ENCODE data around the gene NEO1. TPM values are rescaled to one million over a fixed set of nuclear protein-coding genes. Genes with fewer than 3 reads are reported as not detected.
A peak's percentile ranks its signal among the peaks of the same experiment; 100 is the strongest.
"Not testable (repeated sequence)": the region's sequence is repeated elsewhere in the genome, so short reads cannot be mapped to it uniquely, and the experiment has no call there.

Gene NEO1
- polyA plus RNA-seq, 6 donors from 2014 or later: 0.48 to 2.1 (median 0.85) TPM; not detected in 1

DNA sequence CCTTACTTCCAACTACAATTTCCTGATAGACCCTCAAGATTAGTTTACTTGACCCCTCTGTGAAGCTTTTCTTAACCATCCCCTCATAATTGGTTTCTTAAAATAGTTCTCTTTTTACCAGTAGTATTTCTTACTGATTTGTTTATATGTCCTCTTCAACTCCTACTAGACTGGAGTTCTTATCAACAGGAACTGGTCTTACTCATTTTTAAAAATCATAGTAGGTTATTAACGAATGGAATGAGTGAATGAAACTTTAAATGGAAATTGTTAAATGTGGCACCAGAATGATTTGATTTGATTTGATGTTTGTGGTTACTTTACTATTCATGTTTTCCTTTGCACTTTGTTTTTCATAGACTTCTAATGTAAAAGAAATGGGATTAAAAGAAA lies 91.5 kb downstream of the NEO1 start:
- no peak for DNase-seq
- ATAC-seq (ENCODE audit: low read depth in 2 of 2): no peak
- Mint-ChIP-seq H3K4me1 (peaks cover 0 to 12% (median 3%) of the 10 kb centered on the region in 3 donors), H3K27ac (no peak overlapping the region), H3K9me3 (peaks cover 0 to 2% (median 0%) of the 10 kb centered on the region in 7 donors), H3K27me3 (peaks cover 5 to 17% (median 16%) of the 10 kb centered on the region in 3 donors), H3K4me3 (peak overlapping the region in 1 of 8 donors; percentile 7), H3K36me3 (peaks cover 0 to 5% of the 10 kb centered on the region in 2 donors)

DNA sequence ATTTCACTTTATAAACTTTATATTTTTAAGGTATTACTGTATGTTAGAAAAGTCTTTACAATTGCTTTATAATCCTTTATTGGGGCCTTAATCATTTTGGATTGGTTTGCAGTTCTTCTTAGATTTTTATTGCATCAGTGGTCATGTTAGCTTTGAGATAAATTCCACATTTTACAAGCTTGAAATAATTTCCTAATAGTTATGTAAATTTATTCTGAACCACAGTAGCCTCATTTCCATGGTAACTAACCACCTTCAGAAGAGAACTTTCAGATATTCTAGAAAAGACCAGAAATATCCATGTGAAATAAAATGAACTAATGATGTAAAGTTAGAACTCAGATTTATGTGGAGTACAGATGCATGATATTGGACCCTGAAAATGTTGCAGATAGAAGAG lies 94.2 kb downstream of the NEO1 start:
- Mint-ChIP-seq H3K4me3 (no peak overlapping the region), H3K4me1 (peaks cover 0 to 12% (median 3%) of the 10 kb centered on the region in 3 donors), H3K9me3 (peaks cover 0 to 9% (median 4%) of the 10 kb centered on the region in 7 donors), H3K36me3 (peaks cover 0 to 9% of the 10 kb centered on the region in 2 donors), H3K27ac (no peak overlapping the region), H3K27me3 (peaks cover 8 to 17% (median 8%) of the 10 kb centered on the region in 3 donors)
- no peak for DNase-seq
- no peak for ATAC-seq (ENCODE audit: low read depth in 2 of 2)

GRCh38 chr15:73150831-73151230 lies 98.6 kb downstream of the NEO1 start:
- DNase-seq (no peak), ATAC-seq (ENCODE audit: low read depth in 2 of 2) (no peak)
- no peak overlapping the region for H3K27ac Mint-ChIP-seq
- no peak overlapping the region for H3K4me3 Mint-ChIP-seq
- H3K36me3 Mint-ChIP-seq: peaks cover 17 to 18% of the 10 kb centered on the region in 2 donors
- peaks cover 4 to 34% (median 23%) of the 10 kb centered on the region in 7 donors for H3K9me3 Mint-ChIP-seq
- H3K27me3 Mint-ChIP-seq: peaks cover 0 to 17% (median 5%) of the 10 kb centered on the region in 3 donors
- no peaks in the 10 kb centered on the region for H3K4me1 Mint-ChIP-seq

DNA sequence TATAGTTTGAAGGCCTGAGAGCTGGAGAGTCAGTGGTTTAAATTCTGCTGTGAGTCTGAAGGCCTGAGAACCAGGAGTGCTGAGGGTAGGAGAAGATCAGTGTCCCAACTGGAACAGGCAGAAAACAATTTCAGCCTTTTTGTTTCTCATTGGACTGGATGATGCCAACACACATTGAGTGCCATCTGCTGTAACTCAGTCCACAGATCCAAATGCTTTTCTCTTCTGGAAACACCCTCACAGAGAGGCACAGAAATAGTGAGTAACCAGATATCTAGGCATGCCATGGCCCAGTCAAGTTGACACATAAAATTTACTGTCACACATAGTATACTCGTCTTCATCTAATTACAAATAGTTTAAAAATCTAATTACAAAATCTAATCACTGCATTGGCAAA lies 100.8 kb downstream of the NEO1 start:
- no peaks in the 10 kb centered on the region for H3K4me1 Mint-ChIP-seq
- peaks cover 18 to 24% of the 10 kb centered on the region in 2 donors for H3K36me3 Mint-ChIP-seq
- H3K9me3 Mint-ChIP-seq: peaks cover 8 to 45% (median 30%) of the 10 kb centered on the region in 7 donors
- H3K4me3 Mint-ChIP-seq: no peak overlapping the region
- peaks cover 0 to 17% (median 9%) of the 10 kb centered on the region in 3 donors for H3K27me3 Mint-ChIP-seq
- ATAC-seq (ENCODE audit: low read depth in 2 of 2) (no peak), DNase-seq (no peak)
- H3K27ac Mint-ChIP-seq: no peak overlapping the region

- H3K36me3 Mint-ChIP-seq: peaks cover 18 to 24% of the 10 kb centered on the region in 2 donors
- H3K4me3 Mint-ChIP-seq: no peak overlapping the region
- no peaks in the 10 kb centered on the region for H3K4me1 Mint-ChIP-seq
- peaks cover 8 to 45% (median 30%) of the 10 kb centered on the region in 7 donors for H3K9me3 Mint-ChIP-seq
- peaks cover 0 to 16% (median 9%) of the 10 kb centered on the region in 3 donors for H3K27me3 Mint-ChIP-seq
- no peak for DNase-seq
- no peak for ATAC-seq (ENCODE audit: low read depth in 2 of 2)
- H3K27ac Mint-ChIP-seq: no peak overlapping the region
Observed at GRCh38 chr15:73153447-73153846, 101.2 kb downstream of the NEO1 start.

DNA sequence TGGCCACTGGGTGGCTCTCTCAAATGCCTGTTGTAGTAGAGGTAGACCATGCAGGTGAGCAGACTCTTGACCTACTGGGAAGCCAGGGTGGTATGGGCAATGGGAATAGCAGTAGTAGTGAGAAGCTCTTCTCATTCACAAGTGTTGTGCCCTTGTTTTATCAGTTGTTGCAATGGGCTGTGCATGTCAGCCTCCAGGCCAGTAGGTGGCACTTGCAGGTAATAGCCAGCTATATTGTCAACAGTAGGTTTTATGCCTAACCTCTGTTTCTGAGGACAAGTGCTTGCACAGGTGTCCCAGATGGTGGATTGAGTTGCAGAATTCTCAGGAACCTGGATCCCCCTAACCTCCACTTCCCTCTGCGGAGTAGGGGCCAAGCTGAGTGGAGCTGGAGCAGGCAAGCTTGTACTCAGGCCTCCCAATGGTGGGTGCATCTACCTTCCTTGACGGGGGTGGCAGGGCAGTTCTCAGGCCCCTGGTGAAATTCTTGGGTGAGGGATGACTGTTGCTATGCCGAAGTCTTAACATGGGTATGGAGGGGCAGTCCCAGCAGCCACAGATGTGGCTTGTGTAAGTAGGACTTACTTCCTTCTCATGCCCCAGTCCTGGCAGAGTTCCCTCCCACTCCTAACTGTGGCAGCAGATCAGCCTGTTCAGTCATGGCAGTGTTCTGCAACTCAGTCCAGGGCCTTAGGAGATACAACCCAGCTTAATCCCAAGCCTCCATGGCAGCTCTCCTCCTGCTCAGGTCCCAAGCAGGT lies 104.3 kb downstream of the NEO1 start:
- DNase-seq: no peak
- peaks cover 8 to 24% of the 10 kb centered on the region in 2 donors for H3K36me3 Mint-ChIP-seq
- H3K27ac Mint-ChIP-seq: peak overlapping the region in 1 of 6 donors; percentile 11
- H3K4me1 Mint-ChIP-seq: no peaks in the 10 kb centered on the region
- peaks cover 7 to 18% (median 8%) of the 10 kb centered on the region in 3 donors for H3K27me3 Mint-ChIP-seq
- H3K4me3 Mint-ChIP-seq: no peak overlapping the region
- no peak for ATAC-seq (ENCODE audit: low read depth in 2 of 2)
- H3K9me3 Mint-ChIP-seq: peaks cover 8 to 36% (median 26%) of the 10 kb centered on the region in 7 donors

DNA sequence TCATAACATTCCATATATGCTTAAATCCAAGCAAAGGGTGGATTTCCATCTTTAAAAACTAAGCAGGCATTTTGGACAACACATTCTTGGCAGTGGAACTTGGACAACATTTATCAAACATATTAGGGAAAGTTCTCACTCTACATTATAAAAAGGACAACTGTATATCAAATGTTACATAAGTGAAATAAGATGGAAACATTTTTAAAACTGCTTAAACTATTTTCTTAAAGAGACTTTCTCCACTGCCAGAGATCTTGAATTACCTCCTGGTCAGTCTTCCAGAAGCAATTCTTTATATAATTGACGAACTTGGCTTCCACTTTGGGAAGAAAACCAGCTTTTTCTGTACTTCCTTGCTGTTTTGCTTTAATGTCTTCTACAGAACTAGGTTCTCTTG lies 109.3 kb downstream of the NEO1 start:
- DNase-seq: no peak
- no peak for ATAC-seq (ENCODE audit: low read depth in 2 of 2)
- Mint-ChIP-seq H3K27me3 (peaks cover 10 to 22% (median 15%) of the 10 kb centered on the region in 3 donors), H3K4me3 (no peak overlapping the region), H3K9me3 (peaks cover 7 to 22% (median 13%) of the 10 kb centered on the region in 7 donors), H3K36me3 (peaks cover 4 to 21% of the 10 kb centered on the region in 2 donors), H3K27ac (no peak overlapping the region), H3K4me1 (no peaks in the 10 kb centered on the region)

DNA sequence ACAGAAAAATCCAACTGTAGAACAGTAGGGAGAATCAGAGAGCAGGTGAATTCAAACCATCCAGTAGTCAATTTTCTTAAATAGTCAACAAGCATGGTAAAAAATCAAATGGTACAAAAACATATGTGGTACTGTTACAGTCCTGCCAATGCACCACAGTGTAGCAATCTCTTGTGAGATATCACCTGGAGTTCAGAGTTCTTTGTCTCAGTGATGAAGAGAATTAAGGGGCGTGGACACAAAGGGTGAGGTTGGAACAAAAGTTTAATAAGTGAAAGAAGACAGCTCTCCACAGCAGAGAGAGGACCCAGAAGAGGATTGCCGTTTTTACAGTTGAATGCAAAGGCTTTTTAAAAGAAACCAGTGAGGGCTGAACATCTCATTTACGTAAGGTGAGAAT lies 113.2 kb downstream of the NEO1 start:
- peaks cover 5 to 16% of the 10 kb centered on the region in 2 donors for H3K36me3 Mint-ChIP-seq
- H3K4me1 Mint-ChIP-seq: no peaks in the 10 kb centered on the region
- no peak for ATAC-seq (ENCODE audit: low read depth in 2 of 2)
- no peak overlapping the region for H3K4me3 Mint-ChIP-seq
- no peak for DNase-seq
- peaks cover 6 to 19% (median 13%) of the 10 kb centered on the region in 7 donors for H3K9me3 Mint-ChIP-seq
- peaks cover 12 to 23% (median 14%) of the 10 kb centered on the region in 3 donors for H3K27me3 Mint-ChIP-seq
- no peak overlapping the region for H3K27ac Mint-ChIP-seq

DNA sequence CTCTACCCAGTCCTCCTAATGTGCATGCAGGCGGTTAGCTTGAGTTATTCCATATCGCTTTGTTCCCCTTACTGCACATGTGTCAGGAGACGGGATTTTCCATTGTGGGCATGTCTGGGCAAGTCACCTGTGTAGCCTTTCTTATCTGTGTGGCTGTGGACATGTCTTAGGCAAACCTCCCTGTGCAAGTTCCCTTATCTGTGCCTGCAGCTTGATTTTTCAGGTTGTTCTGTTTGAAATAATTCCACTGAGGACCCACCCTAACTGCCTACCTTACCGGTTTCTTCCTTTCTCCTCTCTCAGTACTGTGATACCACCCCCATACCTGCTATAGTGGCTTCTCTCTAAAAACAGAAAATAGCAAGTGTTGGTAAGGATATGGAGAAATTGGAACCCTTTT lies 113.6 kb downstream of the NEO1 start:
- ATAC-seq (ENCODE audit: low read depth in 2 of 2): no peak
- no peaks in the 10 kb centered on the region for H3K4me1 Mint-ChIP-seq
- peaks cover 10 to 21% (median 16%) of the 10 kb centered on the region in 3 donors for H3K27me3 Mint-ChIP-seq
- peaks cover 7 to 19% (median 13%) of the 10 kb centered on the region in 7 donors for H3K9me3 Mint-ChIP-seq
- DNase-seq: no peak
- H3K4me3 Mint-ChIP-seq: no peak overlapping the region
- no peak overlapping the region for H3K27ac Mint-ChIP-seq
- H3K36me3 Mint-ChIP-seq: peaks cover 5 to 16% of the 10 kb centered on the region in 2 donors

GRCh38 chr15:73166711-73167110 lies 114.4 kb downstream of the NEO1 start:
- Mint-ChIP-seq H3K36me3 (peaks cover 5 to 16% of the 10 kb centered on the region in 2 donors), H3K4me3 (peak overlapping the region in 1 of 8 donors; percentile 47), H3K27me3 (peaks cover 14 to 18% (median 17%) of the 10 kb centered on the region in 3 donors), H3K9me3 (peaks cover 8 to 19% (median 13%) of the 10 kb centered on the region in 7 donors)
- not testable (repeated sequence) for H3K27ac Mint-ChIP-seq; DNase-seq; ATAC-seq (ENCODE audit: low read depth in 2 of 2); H3K4me1 Mint-ChIP-seq

DNA sequence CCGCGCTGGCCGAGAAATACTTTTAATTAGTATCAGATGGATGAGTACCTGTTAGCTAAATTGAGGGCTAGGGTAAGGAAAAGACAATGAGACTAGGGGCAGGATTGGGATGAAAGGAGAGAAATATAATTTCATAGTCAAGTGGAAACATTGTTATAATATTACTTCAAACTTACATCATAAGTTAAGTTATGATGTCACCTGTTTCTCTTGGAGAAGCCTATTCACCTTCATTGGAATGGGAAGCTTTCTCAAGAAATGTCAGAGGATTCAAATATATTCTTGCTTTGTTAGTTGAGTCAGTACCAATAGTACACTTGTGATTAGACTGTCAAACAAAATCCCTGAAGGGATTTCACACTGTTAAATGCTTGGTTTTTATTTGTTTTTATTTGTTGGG lies 116.2 kb downstream of the NEO1 start:
- no peak for ATAC-seq (ENCODE audit: low read depth in 2 of 2)
- Mint-ChIP-seq H3K27me3 (peaks cover 10 to 13% (median 11%) of the 10 kb centered on the region in 3 donors), H3K4me3 (no peak overlapping the region), H3K9me3 (peaks cover 8 to 19% (median 13%) of the 10 kb centered on the region in 7 donors), H3K36me3 (peaks cover 5 to 16% of the 10 kb centered on the region in 2 donors), H3K27ac (no peak overlapping the region), H3K4me1 (no peaks in the 10 kb centered on the region)
- no peak for DNase-seq

DNA sequence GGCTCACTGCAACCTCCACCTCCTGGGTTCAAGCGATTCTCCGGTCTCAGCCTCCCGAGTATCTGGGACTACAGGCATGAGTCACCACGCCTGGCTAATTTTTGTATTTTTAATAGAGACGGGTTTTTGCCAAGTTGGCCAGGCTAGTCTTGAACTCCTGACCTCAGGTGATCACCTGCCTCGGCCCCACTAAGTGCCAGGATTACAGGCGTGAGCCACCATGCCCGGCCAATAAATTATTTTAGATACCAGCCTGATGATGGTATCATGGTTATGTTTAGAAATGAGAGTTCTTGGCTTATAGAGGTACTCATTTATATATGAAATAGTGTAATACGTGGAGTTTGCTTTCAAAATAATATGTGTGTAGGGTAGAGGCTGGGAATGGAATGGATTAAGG lies 119.4 kb downstream of the NEO1 start:
- H3K4me1 Mint-ChIP-seq: no peaks in the 10 kb centered on the region
- no peak overlapping the region for H3K27ac Mint-ChIP-seq

GRCh38 chr15:73172508-73172907 lies 120.2 kb downstream of the NEO1 start:
- Mint-ChIP-seq H3K36me3 (no peaks in the 10 kb centered on the region), H3K9me3 (peaks cover 0 to 2% (median 0%) of the 10 kb centered on the region in 7 donors), H3K4me1 (no peaks in the 10 kb centered on the region), H3K27me3 (peaks cover 7 to 10% (median 10%) of the 10 kb centered on the region in 3 donors), H3K27ac (no peak overlapping the region), H3K4me3 (no peak overlapping the region)
- DNase-seq: no peak
- ATAC-seq (ENCODE audit: low read depth in 2 of 2): no peak

More for the DNA sequence above, 119.4 kb downstream of the NEO1 start:
- no peaks in the 10 kb centered on the region for H3K36me3 Mint-ChIP-seq
- ATAC-seq (ENCODE audit: low read depth in 2 of 2) (no peak), DNase-seq (no peak)
- peaks cover 7 to 10% (median 10%) of the 10 kb centered on the region in 3 donors for H3K27me3 Mint-ChIP-seq
- no peak overlapping the region for H3K4me3 Mint-ChIP-seq
- H3K9me3 Mint-ChIP-seq: peaks cover 0 to 2% (median under 1%) of the 10 kb centered on the region in 7 donors

GRCh38 chr15:73174171-73174570 lies 121.9 kb downstream of the NEO1 start:
- DNase-seq (no peak), ATAC-seq (ENCODE audit: low read depth in 2 of 2) (no peak)
- H3K4me3 Mint-ChIP-seq: no peak overlapping the region
- H3K27me3 Mint-ChIP-seq: peaks cover 7 to 10% (median 10%) of the 10 kb centered on the region in 3 donors
- H3K36me3 Mint-ChIP-seq: no peaks in the 10 kb centered on the region
- H3K9me3 Mint-ChIP-seq: peaks cover 0 to 2% (median 0%) of the 10 kb centered on the region in 7 donors
- H3K4me1 Mint-ChIP-seq: no peaks in the 10 kb centered on the region
- no peak overlapping the region for H3K27ac Mint-ChIP-seq
